NCI-H524 (cell line): ENCODE data around the gene RTL5.

Experiments used
- DNase-seq, 2 experiments: peaks; one replicate each; lab custom pipeline; 2025; lab: John Stamatoyannopoulos, UW

Gene RTL5

GRCh38 chrX:72130156-72130761 is 1.5 kb downstream of the RTL5 start:
- no peak for DNase-seq

- DNase-seq: no peak
These were observed 2.1 kb downstream of the RTL5 start for GRCh38 chrX:72129661-72130060.

- DNase-seq: peak in 1 of 2 experiments; percentile 54
These were observed 2.8 kb downstream of the RTL5 start for GRCh38 chrX:72128881-72129280.

GRCh38 chrX:72128183-72128834 is 3.4 kb downstream of the RTL5 start:
- no peak for DNase-seq

GRCh38 chrX:72127332-72127731 is 4.4 kb downstream of the RTL5 start:
- no peak for DNase-seq

GRCh38 chrX:72126539-72127140 is 5.1 kb downstream of the RTL5 start:
- peak; percentile 76 to 89 for DNase-seq

- no peak for DNase-seq
These were observed 5.7 kb downstream of the RTL5 start for GRCh38 chrX:72126048-72126415.

- no peak for DNase-seq
These were observed 6.2 kb downstream of the RTL5 start for GRCh38 chrX:72125331-72126047.

- no peak for DNase-seq
These were observed 7.0 kb downstream of the RTL5 start for GRCh38 chrX:72124540-72125201.

- DNase-seq: peak; percentile 72 to 82
These were observed 8.1 kb downstream of the RTL5 start for GRCh38 chrX:72123471-72124185.

- no peak for DNase-seq
These were observed 8.9 kb downstream of the RTL5 start for GRCh38 chrX:72122621-72123337.

- no peak for DNase-seq
These were observed 10.3 kb downstream of the RTL5 start for GRCh38 chrX:72121383-72121782.

- DNase-seq: no peak
These were observed 10.9 kb downstream of the RTL5 start for GRCh38 chrX:72120837-72121236.

- DNase-seq: peak in 1 of 2 experiments; percentile 63
These were observed 14.0 kb downstream of the RTL5 start for GRCh38 chrX:72117636-72118210.

GRCh38 chrX:72115380-72115779 is 16.3 kb downstream of the RTL5 start:
- DNase-seq: peak; percentile 94

GRCh38 chrX:72114807-72115206 is 16.9 kb downstream of the RTL5 start:
- no peak for DNase-seq

GRCh38 chrX:72114306-72114705 is 17.4 kb downstream of the RTL5 start:
- peak in 1 of 2 experiments; percentile 64 for DNase-seq

- DNase-seq: no peak
These were observed 18.3 kb downstream of the RTL5 start for GRCh38 chrX:72113461-72113860.

- DNase-seq: no peak
These were observed 20.6 kb downstream of the RTL5 start for GRCh38 chrX:72110876-72111708.
